ENCODE measurements around the gene ACER1. TPM values are rescaled to one million over a fixed set of nuclear protein-coding genes. Genes with fewer than 3 reads are reported as not detected.
A peak's percentile ranks its signal among the peaks of the same experiment; 100 is the strongest.

The ACER1 gene
- total RNA-seq, 1 donor from 2014 or later: not detected

- H3K36me3 Mint-ChIP-seq (ENCODE audit: low read depth, unreplicated experiment): peaks cover 18% of the 10 kb centered on the region
- peak overlapping the region; percentile 15 for H3K4me3 Mint-ChIP-seq (ENCODE audit: unreplicated experiment)
These were observed 58.7 kb downstream of the ACER1 start for GRCh38 chr19:6274756-6275155.

GRCh38 chr19:6273701-6274601 is 59.5 kb downstream of the ACER1 start:
- Mint-ChIP-seq H3K4me1 (ENCODE audit: unreplicated experiment) (peaks cover 63% of the 10 kb centered on the region), H3K4me3 (ENCODE audit: unreplicated experiment) (no peak overlapping the region), H3K36me3 (ENCODE audit: low read depth, unreplicated experiment) (peaks cover 18% of the 10 kb centered on the region), H3K9me3 (ENCODE audit: unreplicated experiment) (no peaks in the 10 kb centered on the region), H3K27me3 (ENCODE audit: unreplicated experiment) (peaks cover 17% of the 10 kb centered on the region), H3K27ac (ENCODE audit: unreplicated experiment) (peak overlapping the region; percentile 42)
- DNase-seq (ENCODE audit: low spot score): no peak
- no peak for TF ChIP-seq CTCF (IDR thresholded peaks at IDR 0.05; ENCODE audit: unreplicated experiment)

More at GRCh38 chr19:6274756-6275155, 58.7 kb downstream of the ACER1 start:
- Mint-ChIP-seq H3K27ac (ENCODE audit: unreplicated experiment) (no peak overlapping the region), H3K27me3 (ENCODE audit: unreplicated experiment) (peaks cover 18% of the 10 kb centered on the region), H3K4me1 (ENCODE audit: unreplicated experiment) (peaks cover 65% of the 10 kb centered on the region), H3K9me3 (ENCODE audit: unreplicated experiment) (no peaks in the 10 kb centered on the region)
- no peak for DNase-seq (ENCODE audit: low spot score)
- no peak for TF ChIP-seq CTCF (IDR thresholded peaks at IDR 0.05; ENCODE audit: unreplicated experiment)

GRCh38 chr19:6272913-6273600 is 60.4 kb downstream of the ACER1 start:
- TF ChIP-seq CTCF (IDR thresholded peaks at IDR 0.05; ENCODE audit: unreplicated experiment): no peak
- Mint-ChIP-seq H3K4me3 (ENCODE audit: unreplicated experiment) (no peak overlapping the region), H3K4me1 (ENCODE audit: unreplicated experiment) (peaks cover 54% of the 10 kb centered on the region), H3K27ac (ENCODE audit: unreplicated experiment) (no peak overlapping the region), H3K27me3 (ENCODE audit: unreplicated experiment) (peaks cover 14% of the 10 kb centered on the region), H3K9me3 (ENCODE audit: unreplicated experiment) (no peaks in the 10 kb centered on the region), H3K36me3 (ENCODE audit: low read depth, unreplicated experiment) (peaks cover 18% of the 10 kb centered on the region)
- no peak for DNase-seq (ENCODE audit: low spot score)

- peak overlapping the region; percentile 1 for H3K4me3 Mint-ChIP-seq (ENCODE audit: unreplicated experiment)
These were observed 61.0 kb downstream of the ACER1 start for GRCh38 chr19:6272411-6272791.

More at GRCh38 chr19:6272411-6272791, 61.0 kb downstream of the ACER1 start:
- H3K36me3 Mint-ChIP-seq (ENCODE audit: low read depth, unreplicated experiment): peaks cover 21% of the 10 kb centered on the region
- H3K27ac Mint-ChIP-seq (ENCODE audit: unreplicated experiment): peak overlapping the region; percentile 40
- peaks cover 48% of the 10 kb centered on the region for H3K4me1 Mint-ChIP-seq (ENCODE audit: unreplicated experiment)
- no peak for TF ChIP-seq CTCF (IDR thresholded peaks at IDR 0.05; ENCODE audit: unreplicated experiment)
- H3K27me3 Mint-ChIP-seq (ENCODE audit: unreplicated experiment): peaks cover 14% of the 10 kb centered on the region
- no peaks in the 10 kb centered on the region for H3K9me3 Mint-ChIP-seq (ENCODE audit: unreplicated experiment)
- no peak for DNase-seq (ENCODE audit: low spot score)
